NB4 (cell line): ENCODE measurements around the gene ZCCHC7.

Experiments used
- DNase-seq: peaks from one replicate; pipeline ENCODE4 v3.0.0; 2010; ENCODE audit warnings: low read depth
- H3K4me3 ChIP-seq: one replicate; pipeline ENCODE4 v1.5.1; 2011; ENCODE audit warnings: mild to moderate bottlenecking, low read depth, low read length, moderate library complexity
- CTCF ChIP-seq: IDR thresholded peaks from one replicate; pipeline ENCODE4 v1.5.1; 2012; ENCODE audit warnings: low read depth, low read length
- MYC ChIP-seq: IDR thresholded peaks from 2 replicates; pipeline ENCODE4 v1.6.1; 2011; ENCODE audit warnings: low read depth, low read length
- POLR2A ChIP-seq: IDR thresholded peaks from 2 replicates; pipeline ENCODE4 v1.6.1; 2011; ENCODE audit warnings: mild to moderate bottlenecking; ENCODE audit not compliant: insufficient read length; ENCODE audit errors: extremely low read depth
- TF ChIP-seq, protein P1 (sequence below): IDR thresholded peaks from 2 replicates; pipeline ENCODE4 v1.6.1; 2011; ENCODE audit warnings: low read depth, low read length

Gene ZCCHC7

GRCh38 chr9:37373621-37374020 lies 253.2 kb downstream of the ZCCHC7 start:
- TF ChIP-seq MYC (no peak), CTCF (no peak), POLR2A (no peak)
- TF ChIP-seq, protein P1, sequence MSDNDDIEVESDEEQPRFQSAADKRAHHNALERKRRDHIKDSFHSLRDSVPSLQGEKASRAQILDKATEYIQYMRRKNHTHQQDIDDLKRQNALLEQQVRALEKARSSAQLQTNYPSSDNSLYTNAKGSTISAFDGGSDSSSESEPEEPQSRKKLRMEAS, result no peak

GRCh38 chr9:37374892-37375291 lies 254.5 kb downstream of the ZCCHC7 start:
- no peak for DNase-seq
- TF ChIP-seq MYC (no peak), CTCF (no peak), POLR2A (no peak)
- TF ChIP-seq, protein P1, result no peak

More at GRCh38 chr9:37373621-37374020, 253.2 kb downstream of the ZCCHC7 start:
- DNase-seq, result no peak
- no peak overlapping the region for H3K4me3 ChIP-seq

DNA sequence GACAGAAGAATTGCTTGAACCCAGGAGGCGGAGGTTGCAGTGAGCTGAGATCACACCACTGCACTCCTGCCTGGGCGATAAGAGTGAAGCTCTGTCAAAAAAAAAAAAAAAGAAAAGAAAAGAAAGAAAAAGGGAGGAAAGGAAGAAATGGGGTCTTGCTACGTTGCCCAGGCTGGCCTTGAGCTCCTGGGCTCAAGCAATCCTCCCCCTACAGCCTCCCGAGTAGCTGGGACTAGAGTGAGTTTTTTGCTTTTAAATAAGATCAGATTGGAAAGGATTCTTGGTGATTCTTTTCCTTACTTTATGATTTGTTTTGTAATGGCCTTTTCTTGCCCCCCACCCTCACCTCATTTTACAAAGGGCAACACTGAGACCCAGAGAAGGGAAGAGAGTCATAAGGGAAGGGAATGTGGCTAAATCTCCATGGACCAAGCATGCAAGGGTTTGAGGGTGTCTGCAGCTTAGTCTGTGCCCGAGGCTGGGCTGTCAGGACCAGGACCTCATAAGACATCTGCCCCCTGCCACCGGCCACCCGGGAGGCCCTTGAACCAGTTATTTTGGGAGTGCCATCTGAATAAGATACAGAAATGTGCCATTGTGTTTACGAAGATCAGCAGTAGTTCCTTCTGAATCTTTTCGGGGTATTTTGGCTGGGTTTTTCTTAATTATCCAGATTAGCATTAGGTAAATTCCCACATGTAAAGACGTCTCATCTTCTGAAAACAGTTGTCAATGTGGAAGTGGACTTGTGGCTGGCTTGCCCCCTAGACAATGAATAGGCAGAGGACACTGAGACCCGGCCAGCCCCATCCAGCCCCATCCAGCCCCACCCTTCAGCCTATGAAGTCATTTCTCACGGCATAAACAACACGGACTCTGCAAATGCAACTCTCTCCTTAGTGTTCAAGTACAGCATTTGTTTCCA lies 257.6 kb downstream of the ZCCHC7 start:
- no peak for DNase-seq
- TF ChIP-seq CTCF (no peak), MYC (no peak), POLR2A (no peak)
- TF ChIP-seq, protein P1, result no peak

More at GRCh38 chr9:37374892-37375291, 254.5 kb downstream of the ZCCHC7 start:
- no peak overlapping the region for H3K4me3 ChIP-seq

DNA sequence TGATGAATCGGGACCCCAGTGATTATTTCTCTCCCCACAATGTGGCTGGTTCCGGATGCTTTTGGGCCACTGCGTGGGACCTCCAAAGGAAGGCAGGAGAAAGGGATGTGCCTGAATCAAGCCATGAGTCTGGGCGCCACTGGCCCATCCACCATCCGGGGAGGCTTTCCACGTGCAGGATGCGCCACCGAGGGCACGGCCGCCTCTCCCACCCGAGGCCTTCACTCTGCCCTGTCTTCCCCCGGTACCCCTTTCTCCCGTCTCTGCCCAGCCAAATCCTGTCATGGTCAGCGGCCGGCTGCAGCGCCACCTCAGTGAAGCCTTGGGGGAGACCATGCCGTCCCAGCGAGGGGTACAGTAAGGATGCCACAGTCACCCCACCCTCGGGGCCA lies 258.2 kb downstream of the ZCCHC7 start:
- no peak for TF ChIP-seq MYC
- no peak for TF ChIP-seq POLR2A
- no peak for TF ChIP-seq CTCF
- TF ChIP-seq, protein P1, result no peak

More for the DNA sequence above, 257.6 kb downstream of the ZCCHC7 start:
- no peak overlapping the region for H3K4me3 ChIP-seq

DNA sequence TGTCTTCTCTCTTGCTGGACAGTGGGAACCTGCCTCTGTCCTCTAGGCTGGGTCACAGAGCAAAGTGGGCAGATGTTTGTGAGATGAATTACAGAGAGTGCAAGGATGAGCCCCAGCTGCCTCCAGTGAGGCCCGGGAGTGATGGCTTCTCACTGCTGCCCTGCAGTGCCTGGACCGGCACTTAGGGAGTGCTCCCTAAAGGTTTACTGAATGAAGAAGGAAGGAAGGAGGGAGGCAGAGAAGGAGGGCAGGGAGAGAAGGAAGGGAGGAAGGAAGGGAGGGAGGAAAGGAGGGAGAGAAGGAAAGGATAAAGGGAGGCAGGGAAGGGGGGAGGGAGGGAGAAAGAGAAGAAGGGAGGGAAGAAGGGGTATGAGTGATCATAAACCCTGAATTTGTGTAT lies 259.5 kb downstream of the ZCCHC7 start:
- no peak for TF ChIP-seq POLR2A
- no peak for TF ChIP-seq MYC
- TF ChIP-seq CTCF, result no peak
- TF ChIP-seq, protein P1, result no peak
- DNase-seq, result no peak

More for the DNA sequence above, 258.2 kb downstream of the ZCCHC7 start:
- DNase-seq, result no peak
- H3K4me3 ChIP-seq, result no peak overlapping the region

More for the DNA sequence above, 259.5 kb downstream of the ZCCHC7 start:
- H3K4me3 ChIP-seq, result no peak overlapping the region
